ENCODE results near the gene ZNRF2. TPM values are rescaled to one million over a fixed set of nuclear protein-coding genes. Genes with fewer than 3 reads are reported as not detected.
"Not testable (repeated sequence)": the region's sequence is repeated elsewhere in the genome, so short reads cannot be mapped to it uniquely, and the experiment has no call there.

ZNRF2 gene
- total RNA-seq, 1 donor, result 6.5 TPM

- H3K4me3 ChIP-seq (ENCODE audit: low read depth, low read length), result peak overlapping the region; percentile 57
- DNase-seq (ENCODE audit: low read depth), result peak; percentile 56
- TF ChIP-seq, protein P1, sequence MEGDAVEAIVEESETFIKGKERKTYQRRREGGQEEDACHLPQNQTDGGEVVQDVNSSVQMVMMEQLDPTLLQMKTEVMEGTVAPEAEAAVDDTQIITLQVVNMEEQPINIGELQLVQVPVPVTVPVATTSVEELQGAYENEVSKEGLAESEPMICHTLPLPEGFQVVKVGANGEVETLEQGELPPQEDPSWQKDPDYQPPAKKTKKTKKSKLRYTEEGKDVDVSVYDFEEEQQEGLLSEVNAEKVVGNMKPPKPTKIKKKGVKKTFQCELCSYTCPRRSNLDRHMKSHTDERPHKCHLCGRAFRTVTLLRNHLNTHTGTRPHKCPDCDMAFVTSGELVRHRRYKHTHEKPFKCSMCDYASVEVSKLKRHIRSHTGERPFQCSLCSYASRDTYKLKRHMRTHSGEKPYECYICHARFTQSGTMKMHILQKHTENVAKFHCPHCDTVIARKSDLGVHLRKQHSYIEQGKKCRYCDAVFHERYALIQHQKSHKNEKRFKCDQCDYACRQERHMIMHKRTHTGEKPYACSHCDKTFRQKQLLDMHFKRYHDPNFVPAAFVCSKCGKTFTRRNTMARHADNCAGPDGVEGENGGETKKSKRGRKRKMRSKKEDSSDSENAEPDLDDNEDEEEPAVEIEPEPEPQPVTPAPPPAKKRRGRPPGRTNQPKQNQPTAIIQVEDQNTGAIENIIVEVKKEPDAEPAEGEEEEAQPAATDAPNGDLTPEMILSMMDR (IDR thresholded peaks at IDR 0.05; ENCODE audit: insufficient read depth, low read depth, low read length), result no peak
These were observed 1.3 kb downstream of the ZNRF2 start for GRCh38 chr7:30285536-30286284.

- DNase-seq (ENCODE audit: low read depth), result no peak
- TF ChIP-seq, protein P1 (IDR thresholded peaks at IDR 0.05; ENCODE audit: insufficient read depth, low read depth, low read length), result no peak
- H3K4me3 ChIP-seq (ENCODE audit: low read depth, low read length), result peak overlapping the region; percentile 57
These were observed 2.4 kb downstream of the ZNRF2 start for GRCh38 chr7:30286749-30287148.

GRCh38 chr7:30287625-30288024 lies 3.2 kb downstream of the ZNRF2 start:
- H3K4me3 ChIP-seq (ENCODE audit: low read depth, low read length); DNase-seq (ENCODE audit: low read depth): not testable (repeated sequence)

GRCh38 chr7:30289634-30290033 lies 5.2 kb downstream of the ZNRF2 start:
- not testable (repeated sequence) for DNase-seq (ENCODE audit: low read depth); H3K4me3 ChIP-seq (ENCODE audit: low read depth, low read length)

DNA sequence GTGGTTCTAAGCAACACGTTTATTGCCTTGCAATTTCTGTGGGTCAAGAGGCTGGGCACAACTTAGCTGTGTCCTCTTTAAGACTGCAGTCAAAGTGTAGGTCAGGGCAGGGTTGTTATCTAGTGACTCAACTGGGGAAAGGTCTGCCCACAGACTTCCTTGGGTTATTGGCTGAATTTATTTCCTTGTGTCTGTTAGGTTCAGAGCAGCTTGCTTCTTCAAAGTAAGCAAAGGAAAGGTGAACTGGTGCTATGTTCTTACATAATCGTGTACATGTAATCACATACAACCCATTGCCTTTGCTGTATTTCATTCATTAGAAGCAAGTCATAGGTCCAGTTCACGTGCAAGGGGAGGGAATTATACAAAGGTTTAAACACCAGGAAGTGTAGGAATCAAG lies 5.9 kb downstream of the ZNRF2 start:
- DNase-seq (ENCODE audit: low read depth); H3K4me3 ChIP-seq (ENCODE audit: low read depth, low read length): not testable (repeated sequence)

- DNase-seq (ENCODE audit: low read depth); H3K4me3 ChIP-seq (ENCODE audit: low read depth, low read length): not testable (repeated sequence)
These were observed 8.1 kb downstream of the ZNRF2 start for GRCh38 chr7:30292416-30293038.

- H3K4me3 ChIP-seq (ENCODE audit: low read depth, low read length); DNase-seq (ENCODE audit: low read depth): not testable (repeated sequence)
These were observed 11.9 kb downstream of the ZNRF2 start for GRCh38 chr7:30296304-30296703.

- not testable (repeated sequence) for H3K4me3 ChIP-seq (ENCODE audit: low read depth, low read length); DNase-seq (ENCODE audit: low read depth)
These were observed 13.1 kb downstream of the ZNRF2 start for GRCh38 chr7:30297499-30297898.

DNA sequence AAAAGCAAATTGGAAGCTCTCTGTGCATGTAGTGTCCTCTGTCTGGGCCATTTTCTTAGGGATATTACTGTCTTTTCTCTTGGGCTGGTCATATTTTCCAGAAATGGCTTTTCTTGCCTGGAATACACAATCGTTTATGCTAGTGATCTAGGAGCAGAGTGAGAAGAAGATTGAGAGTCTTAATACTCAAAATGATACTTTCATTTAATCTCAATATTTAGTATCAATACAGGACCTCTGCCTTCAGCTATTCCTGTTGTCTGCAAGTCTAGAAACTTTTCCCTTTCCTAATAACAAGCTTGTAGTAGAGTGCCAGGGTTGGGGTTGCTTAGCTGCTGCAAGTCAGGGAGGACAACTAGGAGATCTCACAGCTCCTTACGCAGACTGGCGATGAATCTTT lies 14.0 kb downstream of the ZNRF2 start:
- DNase-seq (ENCODE audit: low read depth), result not testable (repeated sequence)

DNA sequence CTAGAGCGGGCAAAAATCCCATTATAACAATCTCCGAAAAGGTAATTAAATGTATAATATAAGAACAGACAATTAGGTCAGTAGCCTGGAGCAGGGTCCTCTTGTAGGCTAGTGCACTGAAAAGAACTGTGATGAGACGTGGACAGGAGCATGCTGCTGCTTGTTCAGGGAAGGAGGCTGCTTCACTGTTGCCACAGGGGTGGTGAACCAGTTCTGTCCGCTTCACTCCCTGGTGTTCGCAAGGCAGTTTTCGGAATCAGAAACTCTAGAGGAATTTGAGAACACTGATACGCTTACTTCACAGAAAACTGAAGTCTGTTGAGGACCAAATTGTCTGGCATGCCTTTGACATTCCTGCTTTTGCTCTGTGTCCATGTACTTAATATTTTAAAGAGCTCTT lies 17.4 kb downstream of the ZNRF2 start:
- DNase-seq (ENCODE audit: low read depth), result no peak
- H3K4me3 ChIP-seq (ENCODE audit: low read depth, low read length), result no peak overlapping the region
- TF ChIP-seq, protein P1 (IDR thresholded peaks at IDR 0.05; ENCODE audit: insufficient read depth, low read depth, low read length), result no peak

More for the DNA sequence above, 14.0 kb downstream of the ZNRF2 start:
- H3K4me3 ChIP-seq (ENCODE audit: low read depth, low read length), result not testable (repeated sequence)

Data from fibroblast of villous mesenchyme (primary cell).